Mesenchymal stem cell (in vitro differentiated cells and primary cell): ENCODE data around the gene INPP5A.

Experiments
- DNase-seq: peaks from one replicate; pipeline ENCODE4 v3.0.0-alpha.2; 2013
- H2AFZ ChIP-seq: one replicate; pipeline ENCODE4 v1.6.1; 2013; ENCODE audit warnings: low read depth, mild to moderate bottlenecking, control low read depth, inconsistent platforms, low read length, moderate library complexity
- H2AK5ac ChIP-seq: 2 replicates; pipeline ENCODE4 v1.6.1; 2013; ENCODE audit warnings: low read length, moderate library complexity, mild to moderate bottlenecking, inconsistent platforms; ENCODE audit not compliant: severe bottlenecking
- H2BK120ac ChIP-seq: one replicate; pipeline ENCODE4 v1.6.1; 2013; ENCODE audit warnings: low read depth, mild to moderate bottlenecking, inconsistent platforms, low read length, moderate library complexity
- H2BK12ac ChIP-seq, 2 experiments: one replicate each; pipeline ENCODE4 v1.6.1; 2013; ENCODE audit warnings: inconsistent platforms in 2 of 2, low read length in 2 of 2, mild to moderate bottlenecking in 2 of 2, moderate library complexity in 2 of 2, control low read depth in 1 of 2
- H2BK15ac ChIP-seq: one replicate; pipeline ENCODE4 v1.6.1; 2013; ENCODE audit warnings: mild to moderate bottlenecking, low read depth, inconsistent platforms; ENCODE audit not compliant: poor library complexity, severe bottlenecking
- H2BK5ac ChIP-seq: 2 replicates; pipeline ENCODE4 v1.6.1; 2013; ENCODE audit warnings: low read depth, mild to moderate bottlenecking, low read length, control low read depth, inconsistent platforms; ENCODE audit not compliant: poor library complexity, severe bottlenecking
- H3K14ac ChIP-seq, 2 experiments: one replicate each; pipeline ENCODE4 v1.6.1; 2013; ENCODE audit warnings: inconsistent platforms in 2 of 2, low read length in 2 of 2, control low read depth in 1 of 2, mild to moderate bottlenecking in 1 of 2, moderate library complexity in 1 of 2
- H3K18ac ChIP-seq, 2 experiments: one replicate each; pipeline ENCODE4 v1.6.1; 2013; ENCODE audit warnings: inconsistent platforms in 2 of 2, low read length in 2 of 2, control low read depth in 1 of 2, low read depth in 1 of 2, mild to moderate bottlenecking in 1 of 2
- H3K23ac ChIP-seq, 2 experiments: one replicate each; pipeline ENCODE4 v1.6.1; 2013; ENCODE audit warnings: inconsistent platforms in 2 of 2, low read length in 2 of 2, mild to moderate bottlenecking in 2 of 2, moderate library complexity in 2 of 2, control low read depth in 1 of 2
- H3K27ac ChIP-seq: 2 replicates; pipeline ENCODE4 v1.5.1; 2013; ENCODE audit warnings: mild to moderate bottlenecking, moderate library complexity, low read length, control low read depth, inconsistent platforms; ENCODE audit not compliant: poor library complexity, severe bottlenecking
- H3K27me3 ChIP-seq, 2 experiments: 2 replicates each; pipeline versions ENCODE4 v1.6.1 to v1.7.0; 2013; ENCODE audit warnings: low read length in 2 of 2, mild to moderate bottlenecking in 2 of 2, moderate library complexity in 2 of 2, control low read depth in 1 of 2, inconsistent platforms in 1 of 2; ENCODE audit not compliant: control insufficient read depth in 1 of 2, insufficient read depth in 1 of 2
- H3K36me3 ChIP-seq, 2 experiments: 2 replicates each; pipeline versions ENCODE4 v1.6.1 to v1.7.0; 2013; ENCODE audit warnings: low read length in 2 of 2, control low read depth in 1 of 2, inconsistent platforms in 1 of 2, low read depth in 1 of 2, mild to moderate bottlenecking in 1 of 2; ENCODE audit not compliant: insufficient read depth in 2 of 2, control insufficient read depth in 1 of 2
- H3K4ac ChIP-seq, 2 experiments: one replicate each; pipeline ENCODE4 v1.6.1; 2013; ENCODE audit warnings: inconsistent platforms in 2 of 2, low read length in 2 of 2, mild to moderate bottlenecking in 2 of 2, moderate library complexity in 2 of 2, control low read depth in 1 of 2, low read depth in 1 of 2
- H3K4me1 ChIP-seq: 2 replicates; pipeline ENCODE4 v1.6.1; 2013; ENCODE audit warnings: low read depth, low read length, control low read depth; ENCODE audit not compliant: control insufficient read depth, insufficient read depth
- H3K4me2 ChIP-seq: 2 replicates; pipeline ENCODE4 v1.6.1; 2013; ENCODE audit warnings: low read length, mild to moderate bottlenecking, inconsistent platforms; ENCODE audit not compliant: poor library complexity, severe bottlenecking
- H3K4me3 ChIP-seq, 2 experiments: 2 replicates each; pipeline versions ENCODE4 v1.5.1 to v1.7.0; 2013; ENCODE audit warnings: low read length in 2 of 2, mild to moderate bottlenecking in 2 of 2, control low read depth in 1 of 2, low read depth in 1 of 2; ENCODE audit not compliant: insufficient read depth in 1 of 2
- H3K79me1 ChIP-seq: replicated peaks from 2 replicates; pipeline ENCODE4 v1.6.1; 2013; ENCODE audit warnings: mild to moderate bottlenecking, control low read depth, low read length, inconsistent platforms; ENCODE audit not compliant: poor library complexity, severe bottlenecking
- H3K9ac ChIP-seq: 2 replicates; pipeline ENCODE4 v1.7.0; 2013; ENCODE audit warnings: mild to moderate bottlenecking, low read length, moderate library complexity
- H3K9me3 ChIP-seq: 2 replicates; pipeline ENCODE4 v1.7.0; 2013; ENCODE audit warnings: mild to moderate bottlenecking, low read length; ENCODE audit not compliant: control insufficient read depth
- H4K8ac ChIP-seq: one replicate; pipeline ENCODE4 v1.6.1; 2013; ENCODE audit warnings: inconsistent platforms, mild to moderate bottlenecking, low read length, moderate library complexity
- H4K91ac ChIP-seq: one replicate; pipeline ENCODE4 v1.6.1; 2013; ENCODE audit warnings: mild to moderate bottlenecking, low read length, inconsistent platforms
- WGBS: methylation state at CpG from one replicate; pipeline ENCODE4 v1.1.7; 2013; ENCODE audit warnings: mixed read lengths; 5-methylcytosine and 5-hydroxymethylcytosine counted together

The INPP5A gene

GRCh38 chr10:132506711-132507408 is 30.7 kb upstream of the INPP5A start:
- Histone ChIP-seq H3K4me1 (peaks cover 3% of the 10 kb centered on the region), H3K23ac (no peak overlapping the region), H3K27ac (no peak overlapping the region), H2AK5ac (no peak overlapping the region), H3K18ac (no peak overlapping the region), H3K9me3 (no peaks in the 10 kb centered on the region), H3K27me3 (peaks cover 25 to 57% of the 10 kb centered on the region in 2 experiments), H2BK5ac (no peak overlapping the region), H4K8ac (no peak overlapping the region), H4K91ac (no peak overlapping the region), H3K4me3 (no peak overlapping the region), H3K36me3 (no peaks in the 10 kb centered on the region), H3K9ac (no peak overlapping the region), H2BK120ac (no peak overlapping the region), H3K79me1 (no peaks in the 10 kb centered on the region), H3K4me2 (no peak overlapping the region), H2BK12ac (no peak overlapping the region), H2BK15ac (no peak overlapping the region), H3K14ac (no peak overlapping the region), H3K4ac (no peak overlapping the region), H2AFZ (no peak overlapping the region)
- WGBS = 84% methylated on average over 11 of the region's 11 CpGs
- DNase-seq = no peak

- no peak overlapping the region for H2BK12ac ChIP-seq
- no peak overlapping the region for H2AFZ ChIP-seq
- no peak overlapping the region for H3K4ac ChIP-seq
- no peak for DNase-seq
- no peak overlapping the region for H3K14ac ChIP-seq
- H2AK5ac ChIP-seq = no peak overlapping the region
- no peaks in the 10 kb centered on the region for H3K36me3 ChIP-seq
- no peak overlapping the region for H2BK120ac ChIP-seq
- H3K27me3 ChIP-seq = peaks cover 19 to 51% of the 10 kb centered on the region in 2 experiments
- H3K9ac ChIP-seq = no peak overlapping the region
- no peak overlapping the region for H3K4me3 ChIP-seq
- H2BK5ac ChIP-seq = no peak overlapping the region
- H2BK15ac ChIP-seq = no peak overlapping the region
- H3K18ac ChIP-seq = no peak overlapping the region
- peaks cover 3% of the 10 kb centered on the region for H3K4me1 ChIP-seq
- H4K8ac ChIP-seq = no peak overlapping the region
- H3K23ac ChIP-seq = no peak overlapping the region
- no peaks in the 10 kb centered on the region for H3K79me1 ChIP-seq
- no peak overlapping the region for H3K27ac ChIP-seq
- WGBS = 69% methylated on average over 9 of the region's 10 CpGs
- H3K4me2 ChIP-seq = no peak overlapping the region
- H4K91ac ChIP-seq = no peak overlapping the region
- H3K9me3 ChIP-seq = no peaks in the 10 kb centered on the region
Measured at GRCh38 chr10:132507409-132507955, 30.1 kb upstream of the INPP5A start.

- Histone ChIP-seq H3K23ac (no peak overlapping the region), H2BK120ac (no peak overlapping the region), H4K91ac (no peak overlapping the region), H3K18ac (no peak overlapping the region), H4K8ac (no peak overlapping the region), H3K4ac (no peak overlapping the region), H2BK5ac (no peak overlapping the region), H3K4me2 (no peak overlapping the region), H2BK12ac (no peak overlapping the region), H3K4me3 (no peak overlapping the region), H3K27ac (no peak overlapping the region), H3K14ac (no peak overlapping the region), H3K36me3 (no peaks in the 10 kb centered on the region), H2AFZ (no peak overlapping the region), H3K4me1 (peaks cover 3% of the 10 kb centered on the region), H2BK15ac (no peak overlapping the region), H3K9me3 (peaks cover 3% of the 10 kb centered on the region), H3K9ac (no peak overlapping the region), H3K79me1 (no peaks in the 10 kb centered on the region), H2AK5ac (no peak overlapping the region), H3K27me3 (peaks cover 13 to 46% of the 10 kb centered on the region in 2 experiments)
- 81% methylated on average over 10 of the region's 10 CpGs for WGBS
- no peak for DNase-seq
Measured at GRCh38 chr10:132507956-132508490, 29.6 kb upstream of the INPP5A start.

GRCh38 chr10:132508581-132509443 is 28.8 kb upstream of the INPP5A start:
- H2BK120ac ChIP-seq = no peak overlapping the region
- no peaks in the 10 kb centered on the region for H3K79me1 ChIP-seq
- peaks cover 5 to 38% of the 10 kb centered on the region in 2 experiments for H3K27me3 ChIP-seq
- H2AK5ac ChIP-seq = no peak overlapping the region
- H3K14ac ChIP-seq = no peak overlapping the region
- no peak overlapping the region for H2BK15ac ChIP-seq
- peak overlapping the region; percentile 27 for H4K8ac ChIP-seq
- H3K23ac ChIP-seq = no peak overlapping the region
- peaks cover 3% of the 10 kb centered on the region for H3K4me1 ChIP-seq
- no peak overlapping the region for H3K4me3 ChIP-seq
- WGBS = 81% methylated on average over 19 of the region's 19 CpGs
- H2BK12ac ChIP-seq = no peak overlapping the region
- H3K9ac ChIP-seq = no peak overlapping the region
- DNase-seq = no peak
- no peak overlapping the region for H3K4ac ChIP-seq
- no peak overlapping the region for H2BK5ac ChIP-seq
- no peak overlapping the region for H3K4me2 ChIP-seq
- H3K18ac ChIP-seq = no peak overlapping the region
- peaks cover 7% of the 10 kb centered on the region for H3K9me3 ChIP-seq
- H2AFZ ChIP-seq = no peak overlapping the region
- no peaks in the 10 kb centered on the region for H3K36me3 ChIP-seq
- H4K91ac ChIP-seq = no peak overlapping the region
- H3K27ac ChIP-seq = no peak overlapping the region
